LNCAP (cell line): ENCODE results near the gene MAP6D1.

Experiments used
- TF ChIP-seq, protein P1 (sequence below): fragments of 450-650 bp; IDR thresholded peaks from 2 replicates; pipeline ENCODE4 v1.5.1; 2017; ENCODE audit warnings: mild to moderate bottlenecking

The MAP6D1 gene

DNA sequence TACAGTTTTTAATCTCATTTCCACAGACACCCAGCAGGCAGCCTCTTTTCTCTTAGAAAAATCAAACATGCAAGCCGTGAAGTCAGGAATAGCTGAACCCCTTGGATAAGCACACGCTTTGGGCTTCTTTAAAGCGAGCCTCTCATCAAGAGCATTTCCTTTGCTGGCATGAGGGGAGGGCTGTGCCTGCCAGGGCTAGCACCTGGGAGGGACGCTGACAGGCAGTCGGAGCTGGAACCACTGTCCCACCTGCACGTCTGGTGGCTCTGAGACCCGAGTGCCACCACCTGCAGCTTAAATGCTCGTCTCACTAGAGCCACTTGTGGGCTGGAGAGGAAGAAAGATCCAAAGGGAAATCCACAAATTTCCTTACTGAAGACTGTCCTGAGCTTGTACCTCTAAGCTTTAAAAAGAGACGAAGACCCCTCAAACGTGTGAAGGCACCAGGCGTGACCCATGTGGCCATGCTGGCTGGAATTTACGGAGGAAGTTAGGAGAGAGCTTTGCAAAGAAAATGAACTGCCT lies 9.4 kb downstream of the MAP6D1 start:
- TF ChIP-seq, protein P1, sequence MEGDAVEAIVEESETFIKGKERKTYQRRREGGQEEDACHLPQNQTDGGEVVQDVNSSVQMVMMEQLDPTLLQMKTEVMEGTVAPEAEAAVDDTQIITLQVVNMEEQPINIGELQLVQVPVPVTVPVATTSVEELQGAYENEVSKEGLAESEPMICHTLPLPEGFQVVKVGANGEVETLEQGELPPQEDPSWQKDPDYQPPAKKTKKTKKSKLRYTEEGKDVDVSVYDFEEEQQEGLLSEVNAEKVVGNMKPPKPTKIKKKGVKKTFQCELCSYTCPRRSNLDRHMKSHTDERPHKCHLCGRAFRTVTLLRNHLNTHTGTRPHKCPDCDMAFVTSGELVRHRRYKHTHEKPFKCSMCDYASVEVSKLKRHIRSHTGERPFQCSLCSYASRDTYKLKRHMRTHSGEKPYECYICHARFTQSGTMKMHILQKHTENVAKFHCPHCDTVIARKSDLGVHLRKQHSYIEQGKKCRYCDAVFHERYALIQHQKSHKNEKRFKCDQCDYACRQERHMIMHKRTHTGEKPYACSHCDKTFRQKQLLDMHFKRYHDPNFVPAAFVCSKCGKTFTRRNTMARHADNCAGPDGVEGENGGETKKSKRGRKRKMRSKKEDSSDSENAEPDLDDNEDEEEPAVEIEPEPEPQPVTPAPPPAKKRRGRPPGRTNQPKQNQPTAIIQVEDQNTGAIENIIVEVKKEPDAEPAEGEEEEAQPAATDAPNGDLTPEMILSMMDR = no peak

DNA sequence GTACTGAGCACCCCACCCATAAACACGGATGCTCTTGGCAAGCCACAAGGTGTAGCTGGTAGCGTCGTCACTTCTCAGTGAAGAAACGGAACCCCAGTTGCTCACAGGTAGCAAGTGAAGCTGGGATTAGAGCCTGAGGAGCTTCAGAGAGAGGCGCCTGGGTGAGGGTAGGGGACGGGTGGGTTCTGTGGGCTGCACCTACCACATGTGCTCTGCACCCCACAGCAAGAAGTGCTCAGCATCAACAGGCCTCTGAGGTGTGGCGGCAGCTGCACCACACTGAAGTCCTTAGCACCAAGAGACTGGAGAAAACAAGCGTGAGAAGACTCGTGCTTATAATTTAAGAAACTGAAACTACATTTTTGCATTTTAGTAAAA lies 9.8 kb downstream of the MAP6D1 start:
- TF ChIP-seq, protein P1 = no peak

DNA sequence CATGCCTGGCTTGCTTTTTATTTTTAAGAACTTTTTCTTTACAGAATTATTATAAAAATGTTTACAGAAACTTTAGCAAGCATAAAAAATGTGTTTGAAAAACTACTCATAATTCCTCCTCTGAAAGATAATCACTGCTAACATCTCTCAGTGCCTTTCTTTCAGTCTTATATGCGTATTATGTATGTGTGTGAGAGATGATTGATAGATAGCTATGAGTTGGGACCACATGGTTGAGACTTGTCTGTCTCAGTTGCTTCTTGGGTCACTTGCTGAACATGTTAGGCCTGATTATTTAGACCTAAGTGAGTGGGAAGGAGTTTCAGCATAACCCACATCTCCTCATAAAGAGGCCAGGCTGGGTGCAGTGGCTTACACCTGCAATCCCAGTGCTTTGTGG lies 11.1 kb downstream of the MAP6D1 start:
- TF ChIP-seq, protein P1 = no peak

DNA sequence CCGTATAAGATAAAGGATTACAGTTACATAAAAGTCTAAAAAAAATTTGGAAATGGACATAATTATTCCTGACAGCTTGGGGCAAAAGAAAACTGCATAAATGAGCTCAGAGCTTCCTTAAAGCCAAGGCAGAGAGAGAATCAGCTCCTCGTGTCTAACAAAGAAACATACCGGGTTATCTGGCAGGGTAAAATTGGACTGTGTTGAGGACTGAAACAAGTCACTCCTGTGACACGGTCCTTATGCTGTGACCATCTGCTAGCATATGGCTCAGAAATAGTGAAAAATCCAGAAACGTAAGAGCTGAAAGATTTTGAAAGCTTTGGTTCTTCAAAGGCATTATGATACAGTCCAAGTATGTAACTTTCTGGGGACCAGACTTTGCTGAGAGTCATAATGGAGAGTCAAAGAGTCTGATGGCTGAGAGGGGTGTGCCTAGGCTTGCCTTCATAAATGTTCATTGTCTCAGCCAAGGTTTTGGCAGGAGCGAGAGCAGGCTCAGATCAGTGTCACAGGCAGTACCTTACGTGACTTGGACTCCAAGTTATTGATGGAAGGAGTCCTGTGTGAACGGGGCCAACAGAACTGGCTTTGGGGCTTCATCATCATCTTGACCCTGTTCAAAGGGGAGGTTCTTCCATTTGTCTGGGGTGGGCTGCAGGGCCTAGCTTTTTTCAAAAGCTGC lies 12.5 kb downstream of the MAP6D1 start:
- TF ChIP-seq, protein P1 = no peak

DNA sequence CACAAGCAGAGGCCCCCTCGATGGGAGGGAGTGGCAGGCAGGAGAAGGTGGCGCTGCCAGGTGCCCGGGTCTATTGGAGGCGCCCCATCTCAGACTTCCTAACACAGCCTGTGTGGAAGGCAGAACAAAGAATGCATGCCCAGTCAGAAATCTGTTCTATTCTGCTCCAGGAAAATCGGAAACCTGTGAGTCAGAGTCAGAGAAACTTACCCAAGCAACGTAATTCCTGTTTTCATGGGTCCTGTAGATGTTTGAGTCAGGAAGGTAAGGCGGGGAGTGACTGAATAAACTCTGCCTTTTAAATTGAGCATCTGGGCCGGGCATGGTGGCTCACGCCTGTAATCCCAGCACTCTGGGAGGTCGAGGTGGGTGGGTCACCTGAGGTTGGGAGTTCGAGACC lies 13.7 kb downstream of the MAP6D1 start:
- TF ChIP-seq, protein P1 = no peak

DNA sequence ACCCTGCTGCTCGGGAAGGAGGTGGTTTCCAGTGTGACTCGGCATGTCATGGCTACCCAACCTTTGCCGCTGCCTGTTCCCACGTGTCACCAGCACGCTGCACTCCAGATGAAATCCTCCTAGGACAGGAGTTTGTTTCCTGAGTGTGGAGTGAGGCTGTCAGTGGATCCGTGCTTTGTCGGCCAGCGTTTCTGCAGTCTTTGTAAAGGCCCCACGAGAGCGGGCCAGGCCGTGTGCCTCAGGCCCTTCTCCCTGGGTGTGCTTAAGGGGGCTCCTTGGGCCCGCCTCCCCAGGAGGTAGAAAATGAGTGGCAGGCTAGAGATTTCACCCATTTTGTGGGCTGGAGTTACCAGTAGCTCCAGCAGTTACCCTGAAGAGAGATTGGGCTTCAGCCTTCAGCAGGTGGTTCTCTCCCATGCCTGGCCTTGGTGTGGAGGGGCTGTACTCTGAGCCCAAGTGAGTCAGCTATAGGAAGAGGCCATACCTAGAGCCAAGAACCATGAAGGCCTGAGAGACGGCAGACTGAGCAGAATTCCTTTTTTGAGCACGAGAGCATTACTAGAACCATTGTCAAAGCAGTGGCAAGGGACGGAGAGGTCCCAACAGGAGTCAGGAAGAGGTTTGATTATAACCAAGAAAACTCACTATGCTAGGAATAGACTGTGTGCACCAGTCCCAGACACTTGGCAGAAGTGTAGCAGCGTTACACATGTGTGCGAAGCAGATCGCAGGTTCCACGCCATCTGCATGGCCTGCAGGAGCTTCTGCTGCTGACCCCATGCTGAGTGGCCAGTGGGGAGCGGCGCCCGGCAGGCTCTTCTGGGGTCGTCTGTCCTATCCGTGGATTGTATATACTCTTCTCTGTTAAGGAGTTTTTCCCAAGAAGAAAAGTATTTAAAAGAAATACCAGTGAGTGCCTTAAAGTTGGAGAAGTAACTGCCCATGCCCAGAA lies 14.5 kb downstream of the MAP6D1 start:
- TF ChIP-seq, protein P1 = no peak

DNA sequence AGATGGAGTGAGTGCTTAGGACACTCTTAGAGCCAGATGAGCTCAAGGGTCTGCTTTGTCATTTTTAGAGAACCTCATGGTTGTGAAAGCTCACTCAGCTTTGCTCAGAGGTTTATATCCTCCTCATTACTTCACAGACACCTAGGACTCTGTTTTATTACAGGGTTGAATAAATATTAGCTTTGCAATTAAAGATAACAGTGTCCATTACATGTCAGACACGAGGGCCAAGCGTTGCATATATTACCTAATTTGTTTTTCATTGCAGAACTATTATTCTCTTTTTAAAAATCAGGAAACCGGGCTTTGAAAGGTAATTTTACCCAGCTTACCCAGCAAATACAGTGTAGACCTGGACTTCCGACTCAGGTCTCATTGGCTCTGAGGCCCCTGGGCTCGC lies 16.1 kb downstream of the MAP6D1 start:
- TF ChIP-seq, protein P1 = no peak
